Stimulated activated CD8-positive, alpha-beta memory T cell treated with anti-CD3 and anti-CD28 coated beads, Interleukin-7, amount 100 ng/mL, for 48 hours (primary cell): ENCODE measurements around the gene TYROBP.
"Not testable (repeated sequence)": the region's sequence is repeated elsewhere in the genome, so short reads cannot be mapped to it uniquely, and the experiment has no call there.

Experiments
- DNase-seq, 2 donors: peaks; one replicate each; pipeline ENCODE4 v3.0.0-alpha.2; 2020; ENCODE audit warnings: low read depth in 1 of 2; ENCODE audit errors: extremely low read depth in 1 of 2

Gene TYROBP

DNA sequence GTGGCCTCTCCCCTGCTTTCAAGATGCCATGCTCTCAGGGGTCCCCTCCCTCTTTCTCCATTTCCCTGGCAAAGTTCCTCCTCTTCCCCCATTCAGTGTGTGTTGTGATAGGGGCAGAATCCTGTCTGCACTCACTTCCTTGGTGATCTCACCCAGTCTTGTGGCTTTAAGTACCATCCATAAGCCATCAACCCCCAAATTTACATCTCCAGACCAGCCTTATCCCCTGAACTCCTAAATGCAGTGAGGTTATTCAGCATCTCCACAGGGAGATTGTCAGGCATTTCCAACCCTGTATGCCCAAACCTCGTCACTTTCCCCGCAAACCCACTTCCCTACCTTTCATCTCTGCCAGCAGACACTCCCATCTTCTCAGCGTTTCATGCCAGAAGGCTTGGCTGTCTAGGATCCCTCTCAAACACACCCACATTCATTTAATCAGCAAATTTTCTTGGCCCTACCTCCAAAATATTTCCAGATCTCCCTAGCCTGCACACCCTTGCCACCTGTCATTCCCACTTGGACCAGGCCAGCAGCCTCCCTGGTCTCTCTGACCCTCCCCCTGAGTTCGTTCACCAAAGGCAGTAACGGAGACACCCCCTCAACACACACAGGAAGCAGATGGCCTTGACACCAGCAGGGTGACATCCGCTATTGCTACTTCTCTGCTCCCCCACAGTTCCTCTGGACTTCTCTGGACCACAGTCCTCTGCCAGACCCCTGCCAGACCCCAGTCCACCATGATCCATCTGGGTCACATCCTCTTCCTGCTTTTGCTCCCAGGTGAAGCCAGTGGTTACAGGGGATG is 6.0 kb downstream of the TYROBP start, which contains the start of gene HCST:
TSS of gene HCST (plus strand) at position 676 of the 808 bp plus-strand sequence. CDS start at position 741, 65 bp downstream.
- DNase-seq: peak in 1 of 2 donors; percentile 25

DNA sequence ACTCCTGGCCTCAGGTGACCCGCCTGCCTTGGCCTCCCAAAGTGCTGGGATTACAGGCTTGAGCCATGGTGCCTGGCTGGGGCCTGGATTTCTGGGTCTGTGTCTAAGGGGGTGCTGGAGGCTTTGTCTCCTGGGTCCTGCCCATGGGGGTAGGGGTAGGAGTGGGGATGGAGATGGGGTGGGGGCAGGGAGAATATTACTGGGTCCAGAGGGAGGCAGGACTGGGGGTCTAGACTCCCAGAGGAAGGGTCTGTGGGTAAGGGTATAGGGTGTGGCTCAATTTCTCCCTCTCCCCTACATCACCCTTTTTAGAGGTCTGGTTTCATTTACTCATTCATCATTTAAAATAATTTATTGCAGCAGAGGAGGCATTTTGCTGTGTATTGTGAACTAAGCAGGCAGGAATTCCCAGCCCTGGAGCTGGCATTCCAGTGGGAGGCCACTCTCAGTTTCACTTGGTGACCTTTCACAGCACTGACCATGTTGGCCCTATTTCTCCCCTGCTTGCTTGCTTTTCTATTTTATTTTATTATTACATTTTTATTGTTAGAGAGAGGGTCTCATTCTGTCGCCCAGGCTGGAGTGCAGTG is 6.9 kb downstream of the TYROBP start:
- DNase-seq: no peak

DNA sequence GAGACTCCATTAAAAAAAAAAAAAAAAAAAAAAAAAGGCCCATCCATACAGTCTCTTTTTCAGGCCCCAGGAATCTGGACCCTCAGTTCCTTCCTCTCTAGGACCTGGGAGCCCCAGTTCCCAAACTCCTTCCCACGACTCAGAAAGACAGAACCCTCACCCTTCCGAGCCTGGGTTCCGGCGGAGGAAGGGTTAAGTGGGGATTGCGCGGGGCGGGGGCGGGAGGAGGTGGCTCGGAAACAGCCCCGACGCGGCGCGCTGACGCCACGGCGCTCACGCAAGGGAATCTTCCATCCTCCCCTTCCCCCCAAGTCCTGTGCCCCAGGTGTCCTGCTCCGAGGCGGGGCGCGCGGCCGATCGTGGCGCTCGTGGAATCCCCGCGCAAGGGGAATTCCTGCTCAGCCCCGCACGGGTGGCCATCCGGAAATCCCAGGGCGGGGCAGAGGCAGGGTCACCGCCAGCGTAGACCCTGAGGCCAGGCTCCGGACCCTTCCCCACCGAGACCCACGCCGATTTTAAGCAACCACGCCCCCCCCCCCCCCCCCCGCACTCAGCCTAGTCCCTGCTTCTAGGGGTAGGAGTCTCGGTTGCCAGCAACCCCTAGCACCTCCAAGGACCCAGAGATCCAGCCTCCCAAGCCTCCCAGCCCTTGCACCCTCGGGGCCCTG is 8.4 kb downstream of the TYROBP start:
- peak; percentile 78 to 80 for DNase-seq

DNA sequence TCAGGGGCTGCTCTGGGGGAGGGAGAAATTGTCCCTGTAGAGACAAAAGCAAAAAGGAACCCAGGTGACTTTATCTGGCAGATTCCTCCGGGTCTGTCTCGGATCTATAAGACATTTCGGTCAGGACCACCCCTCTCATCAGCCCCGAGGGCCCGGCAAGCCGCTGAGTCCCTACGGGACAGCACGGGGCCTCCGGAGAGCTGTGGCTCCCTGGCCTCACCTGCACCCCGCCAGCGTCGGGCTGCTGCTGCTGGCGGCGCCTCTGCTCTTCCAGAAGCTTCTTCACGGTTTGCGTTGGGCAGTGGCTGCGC is 9.6 kb downstream of the TYROBP start:
- no peak for DNase-seq

DNA sequence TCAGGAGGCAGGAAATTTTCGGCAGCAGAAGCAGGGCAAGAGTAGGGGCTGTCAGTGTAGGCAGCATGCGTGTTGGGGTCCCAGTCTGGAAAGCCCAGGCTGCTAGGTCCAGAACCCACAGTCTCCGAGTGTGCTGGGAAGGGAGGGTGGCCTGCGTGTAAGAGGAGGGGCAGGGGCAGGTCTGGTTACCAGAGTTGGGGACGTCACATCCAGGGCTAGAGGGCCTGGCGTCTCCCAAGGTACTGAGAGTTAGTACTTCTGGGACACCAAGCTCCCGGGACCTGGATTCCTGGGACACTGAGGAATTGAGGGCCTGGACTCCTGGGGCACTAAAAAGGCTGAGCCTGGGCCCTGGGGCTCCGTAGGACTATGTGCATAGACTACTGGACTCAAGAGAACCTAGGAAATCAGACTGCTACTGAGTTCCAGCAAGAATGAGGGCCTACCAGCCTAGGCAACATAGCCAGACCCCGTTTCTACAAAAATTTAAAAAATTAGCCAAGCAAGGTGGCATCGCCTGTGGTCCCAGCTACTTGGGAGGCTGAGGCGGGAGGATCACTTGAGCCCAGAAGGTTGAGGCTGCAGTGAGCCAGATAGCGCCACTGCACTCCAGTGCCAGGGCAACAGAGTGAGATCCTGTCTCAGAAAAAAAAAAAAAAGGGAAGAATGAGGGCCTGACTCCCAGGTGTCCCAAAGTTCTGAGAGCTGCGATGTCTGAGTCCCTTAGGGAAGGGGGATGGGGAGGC is 10.2 kb downstream of the TYROBP start:
- no peak for DNase-seq

DNA sequence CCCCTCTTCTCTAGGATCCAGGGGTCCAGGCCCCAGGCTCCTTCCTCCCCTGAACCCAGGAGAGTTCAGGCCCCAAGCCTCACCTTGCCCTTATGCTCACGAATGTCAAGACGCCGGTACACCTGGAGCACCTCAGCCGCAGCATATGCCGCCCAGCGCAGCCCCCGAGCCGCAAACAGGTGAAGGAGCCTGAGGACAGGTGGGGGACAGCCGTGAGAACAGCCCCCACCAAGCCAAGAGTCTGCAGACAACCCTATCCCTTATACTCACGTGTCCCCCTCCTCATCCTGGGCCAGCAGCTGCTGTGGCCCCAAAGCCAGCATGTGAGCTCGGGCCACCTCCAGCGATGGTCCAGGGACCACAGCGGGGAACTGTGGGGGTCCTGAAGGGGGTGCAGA is 11.5 kb downstream of the TYROBP start:
- DNase-seq: no peak

DNA sequence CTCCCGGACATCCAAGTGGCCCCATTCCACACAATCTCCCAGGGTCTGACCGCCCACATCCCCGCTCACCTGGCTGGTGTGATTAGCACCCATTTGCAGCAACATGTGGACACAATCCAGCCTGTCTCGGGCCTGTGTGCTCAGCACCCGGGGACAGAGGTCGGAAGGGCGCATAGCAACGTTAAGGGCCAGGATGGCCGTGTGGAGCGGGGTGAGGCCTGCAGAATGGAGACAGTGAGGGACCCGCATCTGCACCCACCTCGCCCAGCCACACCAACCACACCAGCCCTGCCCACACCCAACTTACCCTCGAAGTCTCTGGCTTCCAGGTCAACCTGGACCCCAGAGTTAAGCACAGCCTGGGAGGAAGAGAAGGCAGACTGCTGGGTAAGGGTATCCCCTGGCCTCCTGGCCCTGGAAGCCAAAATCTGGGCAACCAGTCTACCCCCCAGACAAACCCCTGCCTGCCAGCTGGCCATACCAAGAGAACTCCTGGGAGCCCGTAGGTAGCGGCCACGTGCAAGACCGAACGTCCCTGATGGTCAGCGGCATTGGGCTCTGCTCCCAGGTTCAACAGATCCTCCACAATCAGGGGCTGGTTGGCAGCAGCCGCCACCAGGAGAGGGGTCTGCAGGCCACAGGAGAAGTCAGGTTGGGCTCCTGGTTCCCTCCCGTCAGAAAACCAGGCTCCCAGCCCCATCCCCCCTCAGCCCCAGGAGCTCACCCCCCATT is 12.0 kb downstream of the TYROBP start:
- no peak for DNase-seq

DNA sequence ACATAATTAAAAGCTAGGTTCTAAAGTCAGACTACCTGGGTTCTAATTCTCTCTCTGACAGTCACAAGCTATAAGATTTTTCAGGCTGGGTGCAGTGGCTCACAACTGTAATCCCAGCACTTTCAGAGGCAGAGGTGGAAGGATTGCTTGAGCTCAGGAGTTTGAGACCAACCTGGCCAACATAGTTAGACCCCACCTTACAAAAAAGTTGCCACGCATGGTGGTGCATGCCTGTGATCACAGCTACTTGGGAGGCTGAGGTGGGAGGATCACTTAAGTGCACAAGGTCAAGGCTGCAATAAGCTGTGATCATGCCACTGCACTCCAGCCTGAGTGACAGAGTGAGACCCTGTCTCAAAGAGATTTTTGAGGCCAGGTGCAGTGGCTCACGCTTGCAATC is 13.8 kb downstream of the TYROBP start:
- DNase-seq: no peak

DNA sequence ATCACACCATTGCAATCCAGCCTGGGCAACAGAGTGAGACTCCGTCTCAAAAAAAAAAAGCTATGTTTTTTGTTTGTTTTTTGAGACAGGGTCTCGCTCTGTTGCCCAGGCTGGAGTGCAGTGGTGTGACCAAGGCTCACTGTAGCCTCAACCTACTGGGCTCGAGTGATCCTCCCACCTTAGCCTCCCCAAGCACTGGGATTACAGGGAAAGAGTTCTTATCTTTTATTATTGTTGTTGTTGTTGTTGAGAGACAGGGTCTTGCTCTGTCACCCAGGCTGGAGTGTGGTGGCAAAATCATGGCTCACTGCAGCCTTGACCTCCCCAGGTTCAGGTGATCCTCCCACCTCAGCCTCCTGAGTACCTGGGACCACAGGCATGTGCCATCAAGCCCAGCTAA is 16.3 kb downstream of the TYROBP start:
- DNase-seq: not testable (repeated sequence)

DNA sequence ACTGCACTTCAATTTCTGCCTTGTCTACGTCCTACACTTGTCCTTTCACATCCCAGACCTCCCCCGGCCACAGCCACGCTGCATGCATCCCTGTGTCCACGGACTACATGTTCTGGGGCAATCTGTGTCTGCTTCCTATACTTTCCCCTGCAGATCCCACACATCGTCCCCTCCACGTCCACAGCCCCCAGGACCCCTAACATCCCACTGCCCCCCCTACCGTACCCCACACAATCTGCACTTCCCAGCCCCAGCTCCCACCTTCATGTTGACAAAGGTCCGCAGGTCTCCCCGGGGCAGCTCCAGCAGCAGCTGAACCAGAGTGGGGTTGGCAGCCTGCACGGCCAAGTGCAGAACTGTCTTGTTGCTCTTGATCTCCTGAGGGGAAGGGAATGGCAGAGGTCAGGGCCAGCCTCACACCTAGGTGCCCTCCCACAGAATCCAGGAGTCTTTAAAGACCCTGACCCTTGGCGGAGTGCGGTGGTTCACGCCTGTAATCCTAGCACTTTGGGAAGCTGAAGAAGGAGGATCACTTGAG is 17.9 kb downstream of the TYROBP start:
- no peak for DNase-seq

DNA sequence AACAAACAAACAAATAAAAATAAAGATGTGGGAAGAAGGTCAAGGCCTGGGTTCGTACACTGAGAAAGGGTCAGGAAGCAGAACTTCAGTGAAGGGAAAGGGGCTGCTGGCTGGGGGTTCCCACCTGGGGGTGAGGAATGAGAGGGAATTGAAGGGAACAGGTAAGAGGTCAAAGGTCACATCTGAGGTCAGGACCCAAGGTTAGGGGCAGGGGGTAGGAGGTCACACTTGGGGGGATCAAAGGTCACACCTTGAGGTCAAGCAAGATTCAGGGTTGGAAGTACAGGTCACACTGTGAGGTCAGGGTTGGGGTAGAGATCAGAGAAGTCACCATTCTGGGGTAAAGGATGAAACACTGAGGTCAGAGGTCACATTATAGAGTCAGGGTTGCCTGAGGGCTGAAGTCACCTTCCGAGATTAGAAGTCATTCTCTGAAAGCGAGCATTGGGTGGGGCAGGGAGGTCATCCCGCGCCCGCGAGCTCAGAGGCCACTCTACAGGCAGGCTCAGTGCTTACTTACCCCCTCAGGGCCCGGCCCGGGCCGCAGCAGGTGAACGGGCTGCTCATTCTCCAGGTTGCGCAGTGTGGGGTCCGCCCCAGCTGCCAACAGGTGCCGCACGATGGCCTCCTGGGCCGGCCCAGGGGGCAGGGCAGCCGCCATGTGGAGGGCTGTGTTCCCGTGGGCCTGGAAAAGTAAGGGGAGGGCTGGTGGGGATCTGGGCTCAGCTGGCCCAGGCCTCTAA is 18.6 kb downstream of the TYROBP start:
- DNase-seq: no peak

DNA sequence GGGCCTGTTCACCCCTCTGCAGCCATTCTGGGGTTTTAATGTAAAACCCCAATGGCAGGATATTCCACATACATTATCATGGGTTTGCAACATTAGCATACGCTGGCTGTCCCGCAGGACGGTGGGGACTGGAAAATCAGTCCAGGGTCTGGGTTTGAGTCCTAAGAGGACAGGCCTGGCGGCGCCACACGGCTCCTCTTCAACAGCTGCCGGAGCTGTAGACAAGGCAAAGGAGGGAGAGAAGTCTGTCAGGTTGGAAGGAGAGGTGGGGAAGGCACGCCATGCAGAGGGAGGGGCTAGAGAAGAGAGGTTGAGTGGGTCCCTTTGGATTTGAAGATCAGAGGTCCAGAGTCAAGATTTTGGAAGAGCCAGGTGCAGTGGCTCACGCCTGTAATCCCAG is 19.7 kb downstream of the TYROBP start:
- no peak for DNase-seq

DNA sequence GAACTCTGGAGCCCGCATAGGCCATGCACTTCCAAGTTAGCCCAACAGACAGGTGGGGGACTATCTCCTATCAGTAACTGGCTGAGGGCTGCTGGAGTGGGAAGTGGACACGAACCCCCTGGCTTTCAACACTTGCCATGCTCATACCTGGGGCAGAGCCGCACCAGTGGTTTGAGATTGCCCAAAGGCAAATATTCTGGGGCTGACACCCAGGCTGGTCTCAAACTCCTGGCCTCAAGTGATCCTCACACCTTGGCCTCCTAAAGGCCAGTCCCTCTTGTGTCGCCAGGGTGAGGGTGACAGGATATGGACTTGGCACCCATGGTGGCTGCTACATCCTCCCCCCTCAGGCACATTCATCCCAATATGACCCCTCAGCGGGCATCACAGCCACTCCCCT is 20.9 kb downstream of the TYROBP start:
- no peak for DNase-seq

DNA sequence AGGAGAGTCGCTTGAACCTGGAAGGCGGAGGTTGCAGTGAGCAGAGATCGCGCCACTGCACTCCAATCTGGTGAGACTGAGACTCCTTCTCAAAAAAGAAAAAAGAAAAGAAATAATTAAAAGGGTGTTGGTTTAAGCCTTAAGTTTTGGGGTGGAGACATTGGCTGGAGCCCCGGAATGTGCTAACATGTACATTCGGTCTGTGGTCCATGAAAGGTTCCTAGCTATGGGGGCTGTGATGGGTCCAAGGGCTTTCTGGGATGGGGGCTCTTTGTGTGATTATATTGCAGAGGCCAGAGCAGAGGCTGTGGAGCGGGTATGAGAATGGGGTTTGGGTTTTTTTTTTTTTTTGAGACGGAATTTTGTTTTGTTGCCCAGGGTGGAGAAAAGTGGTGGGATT is 22.2 kb downstream of the TYROBP start:
- no peak for DNase-seq

DNA sequence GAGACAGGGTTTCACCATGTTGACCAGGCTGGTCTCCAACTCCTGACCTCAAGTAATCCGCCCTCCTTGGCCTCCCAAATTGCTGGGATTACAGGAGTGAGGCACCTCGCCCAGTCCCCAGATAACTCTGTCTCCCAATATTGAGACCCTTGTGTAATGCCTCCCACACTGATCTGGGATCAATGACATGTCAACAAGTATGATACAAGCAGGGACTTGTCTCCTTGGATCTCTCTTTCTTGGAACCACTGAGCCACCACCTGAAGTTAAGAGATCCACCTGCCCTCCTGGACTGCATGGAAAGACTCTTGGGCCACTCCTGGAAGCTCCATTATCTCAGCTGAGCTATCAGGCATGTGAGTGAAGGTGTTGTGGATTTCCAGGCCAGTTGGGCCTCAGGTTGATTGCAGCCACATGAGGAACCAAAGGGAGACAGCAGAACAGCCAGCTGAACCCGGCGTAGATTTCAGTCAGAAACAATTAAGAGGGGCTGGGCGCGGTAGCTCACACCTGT is 22.8 kb downstream of the TYROBP start:
- DNase-seq: no peak

DNA sequence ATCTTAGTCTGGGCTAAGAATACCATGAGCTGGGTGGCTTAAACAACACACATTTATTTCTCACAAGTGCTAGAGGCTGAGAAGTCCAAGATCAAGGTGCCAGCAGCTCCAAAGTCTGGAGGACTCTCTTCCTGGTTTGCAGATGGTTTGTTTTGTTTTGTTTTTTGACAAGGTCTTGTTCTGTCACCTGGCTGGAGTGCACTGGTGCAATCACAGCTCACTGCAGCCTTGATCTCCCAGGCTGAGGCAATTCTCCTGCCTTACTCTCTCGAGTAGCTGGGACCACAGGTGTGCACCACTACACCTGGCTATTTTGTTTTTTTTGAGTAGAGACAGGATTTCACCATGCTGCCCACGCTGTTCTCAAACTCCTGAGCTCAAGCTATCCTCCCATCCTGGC is 24.2 kb downstream of the TYROBP start:
- DNase-seq: no peak

DNA sequence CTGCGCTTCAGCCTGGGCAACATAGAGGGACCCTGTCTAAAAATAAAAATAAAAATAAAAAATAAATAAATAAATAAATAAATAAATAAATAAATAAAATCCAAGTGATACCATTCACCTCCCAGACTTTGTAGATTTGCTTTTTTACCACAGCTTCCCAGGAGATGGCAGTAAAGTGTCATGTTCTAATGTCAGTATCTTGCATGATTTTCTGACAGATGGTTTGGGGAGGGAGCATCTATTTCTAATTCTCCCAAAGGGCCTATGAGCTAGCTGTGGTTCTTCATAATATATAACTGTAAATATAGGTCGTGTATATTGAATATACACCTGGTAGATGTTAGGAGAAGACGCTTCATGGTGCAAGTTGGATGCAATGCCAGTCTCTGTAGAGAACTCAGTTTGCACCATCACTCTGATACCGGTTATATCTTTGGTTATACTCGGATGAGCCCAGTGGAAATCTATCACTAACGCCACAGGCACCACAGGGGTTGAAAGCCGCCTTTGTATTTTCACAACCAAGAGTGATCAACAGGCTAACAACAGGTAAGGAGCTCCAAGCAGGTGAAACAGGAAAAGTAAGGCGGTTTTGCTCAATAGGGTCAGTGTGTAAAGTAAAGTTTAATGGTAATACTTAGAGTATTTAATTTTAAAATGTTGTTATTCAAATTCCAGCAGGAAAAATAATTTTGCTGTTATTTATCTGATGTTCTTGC is 25.8 kb downstream of the TYROBP start:
- DNase-seq: no peak

DNA sequence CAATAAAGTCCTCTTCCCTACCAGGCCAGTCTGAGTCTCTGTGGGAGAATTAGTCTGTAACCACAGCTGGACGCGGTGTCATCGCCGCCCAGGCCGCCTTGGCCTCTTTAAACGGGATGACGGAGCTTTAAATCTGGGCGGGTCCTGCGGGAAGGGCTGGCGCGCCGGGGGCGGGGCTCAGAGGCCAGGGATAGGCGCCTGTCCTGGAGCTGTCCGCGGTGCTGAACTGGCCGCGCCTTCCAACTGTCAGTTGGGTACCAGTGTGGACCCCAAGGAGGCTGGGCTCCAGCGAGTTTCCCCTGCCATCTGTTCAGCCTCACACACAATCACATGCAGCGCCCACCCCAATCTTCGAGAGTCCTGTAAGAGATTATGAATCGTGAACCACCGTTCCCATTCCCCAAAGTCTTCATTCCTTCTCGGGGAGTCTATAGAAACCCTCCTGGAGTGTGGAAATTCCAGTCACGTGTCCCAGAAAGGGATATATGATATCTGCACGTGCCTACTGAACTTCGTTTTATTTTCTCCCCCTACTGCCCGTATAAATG is 28.3 kb downstream of the TYROBP start:
- DNase-seq: peak; percentile 64 to 77

DNA sequence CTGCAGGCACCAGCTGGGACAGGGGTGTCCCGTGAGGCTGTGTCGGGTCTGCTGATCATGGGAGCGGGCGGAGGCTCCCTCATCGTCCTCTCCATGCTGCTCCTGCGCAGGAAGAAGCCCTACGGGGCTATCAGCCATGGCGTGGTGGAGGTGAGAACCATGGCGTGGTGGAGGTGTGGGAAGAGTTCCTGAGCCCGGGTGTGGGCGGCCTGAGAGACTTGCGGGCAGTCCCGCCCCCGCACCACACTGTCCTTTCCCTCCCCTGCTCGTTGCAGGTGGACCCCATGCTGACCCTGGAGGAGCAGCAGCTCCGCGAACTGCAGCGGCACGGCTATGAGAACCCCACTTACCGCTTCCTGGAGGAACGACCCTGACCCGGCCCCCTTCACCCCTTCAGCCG is 29.0 kb downstream of the TYROBP start:
- DNase-seq: no peak
